Trophoblast cell (in vitro differentiated cells and primary cell): Measurements from ENCODE around the gene MARCHF9.

Experiments
- DNase-seq, 2 donors: peaks; one replicate each; pipeline ENCODE4 v3.0.0-alpha.2; 2016
- H2AFZ ChIP-seq: 2 replicates; pipeline ENCODE4 v1.6.1; 2013; ENCODE audit warnings: low read length, moderate library complexity, mild to moderate bottlenecking; ENCODE audit not compliant: insufficient read depth, poor library complexity
- H2AK5ac ChIP-seq: 2 replicates; pipeline ENCODE4 v1.6.1; 2013; ENCODE audit warnings: mild to moderate bottlenecking, low read length
- H2BK120ac ChIP-seq: 2 replicates; pipeline ENCODE4 v1.6.1; 2013; ENCODE audit warnings: low read length, mild to moderate bottlenecking, moderate library complexity; ENCODE audit not compliant: insufficient read depth, poor library complexity
- H2BK12ac ChIP-seq: 2 replicates; pipeline ENCODE4 v1.6.1; 2013; ENCODE audit warnings: mild to moderate bottlenecking, low read length, moderate library complexity
- H2BK5ac ChIP-seq: 2 replicates; pipeline ENCODE4 v1.6.1; 2013; ENCODE audit warnings: low read length, low read depth, moderate library complexity, mild to moderate bottlenecking; ENCODE audit not compliant: poor library complexity
- H3K14ac ChIP-seq: 2 replicates; pipeline ENCODE4 v1.6.1; 2013; ENCODE audit warnings: mild to moderate bottlenecking, low read length
- H3K18ac ChIP-seq: 2 replicates; pipeline ENCODE4 v1.6.1; 2013; ENCODE audit warnings: mild to moderate bottlenecking, low read length
- H3K23ac ChIP-seq: 2 replicates; pipeline ENCODE4 v1.6.1; 2013; ENCODE audit warnings: low read length
- H3K27ac ChIP-seq: 2 replicates; pipeline ENCODE4 v1.5.1; 2013; ENCODE audit warnings: low read depth, mild to moderate bottlenecking, inconsistent platforms, low read length, moderate library complexity
- H3K27me3 ChIP-seq: 2 replicates; pipeline ENCODE4 v1.6.1; 2013; ENCODE audit warnings: inconsistent platforms, mild to moderate bottlenecking, low read length, moderate library complexity; ENCODE audit not compliant: insufficient read depth
- H3K36me3 ChIP-seq, 2 experiments: 1 replicate in 1 of 2; 2 replicates in 1 of 2; pipeline ENCODE4 v1.6.1; 2013; ENCODE audit warnings: low read length in 2 of 2, mild to moderate bottlenecking in 2 of 2, moderate library complexity in 1 of 2; ENCODE audit not compliant: insufficient read depth in 2 of 2, control insufficient read depth in 1 of 2
- H3K4ac ChIP-seq: 2 replicates; pipeline ENCODE4 v1.6.1; 2013; ENCODE audit warnings: low read depth, mild to moderate bottlenecking, low read length, moderate library complexity
- H3K4me1 ChIP-seq, 2 experiments: 1 replicate in 1 of 2; 2 replicates in 1 of 2; pipeline ENCODE4 v1.6.1; 2013; ENCODE audit warnings: low read length in 2 of 2, mild to moderate bottlenecking in 2 of 2, moderate library complexity in 1 of 2; ENCODE audit not compliant: insufficient read depth in 2 of 2, control insufficient read depth in 1 of 2
- H3K4me2 ChIP-seq: 2 replicates; pipeline ENCODE4 v1.6.1; 2013; ENCODE audit warnings: inconsistent platforms, mild to moderate bottlenecking, low read length, moderate library complexity
- H3K4me3 ChIP-seq: 2 replicates; pipeline ENCODE4 v1.5.1; 2013; ENCODE audit warnings: mild to moderate bottlenecking, low read depth, low read length, inconsistent platforms
- H3K79me1 ChIP-seq: one replicate; pipeline ENCODE4 v1.6.1; 2013; ENCODE audit warnings: low read length
- H3K79me2 ChIP-seq: 2 replicates; pipeline ENCODE4 v1.6.1; 2013; ENCODE audit warnings: low read length, mild to moderate bottlenecking; ENCODE audit not compliant: control insufficient read depth, insufficient read depth, poor library complexity
- H3K9ac ChIP-seq: 2 replicates; pipeline ENCODE4 v1.6.1; 2013; ENCODE audit warnings: mild to moderate bottlenecking, low read length
- H3K9me3 ChIP-seq: 2 replicates; pipeline ENCODE4 v1.6.1; 2013; ENCODE audit warnings: low read depth, mild to moderate bottlenecking, control low read depth, inconsistent platforms, low read length; ENCODE audit not compliant: insufficient read depth
- H4K12ac ChIP-seq: 2 replicates; pipeline ENCODE4 v1.6.1; 2013; ENCODE audit warnings: low read depth, mild to moderate bottlenecking, low read length, moderate library complexity
- H4K8ac ChIP-seq: 2 replicates; pipeline ENCODE4 v1.6.1; 2013; ENCODE audit warnings: low read depth, mild to moderate bottlenecking, low read length, moderate library complexity
- H4K91ac ChIP-seq: one replicate; pipeline ENCODE4 v1.6.1; 2013; ENCODE audit warnings: low read depth, mild to moderate bottlenecking, low read length, moderate library complexity
- WGBS: extraction: QIAGEN DNeasy Blood & Tissue Kit; methylation state at CpG from one replicate; pipeline ENCODE4 v1.1.7; 2013; ENCODE audit warnings: missing lambda C conversion rate; ENCODE audit not compliant: insufficient read length, insufficient coverage; ENCODE audit errors: extremely low coverage; 5-methylcytosine and 5-hydroxymethylcytosine counted together

Gene MARCHF9

GRCh38 chr12:57734591-57734990, 20.3 kb upstream of the MARCHF9 start:
- Histone ChIP-seq H3K4me2 (no peak overlapping the region), H3K9ac (no peak overlapping the region), H2BK120ac (no peak overlapping the region), H3K23ac (no peak overlapping the region), H3K4me1 (peaks cover 0 to 7% of the 10 kb centered on the region in 2 experiments), H3K9me3 (peaks cover 4% of the 10 kb centered on the region), H3K18ac (no peak overlapping the region), H3K79me2 (no peaks in the 10 kb centered on the region), H3K79me1 (no peaks in the 10 kb centered on the region), H3K4me3 (no peak overlapping the region), H3K27me3 (peaks cover 59% of the 10 kb centered on the region), H2BK12ac (no peak overlapping the region), H3K27ac (no peak overlapping the region), H2AFZ (no peak overlapping the region), H4K12ac (no peak overlapping the region), H3K36me3 (no peaks in the 10 kb centered on the region), H4K8ac (no peak overlapping the region), H4K91ac (no peak overlapping the region), H3K4ac (no peak overlapping the region), H3K14ac (no peak overlapping the region), H2AK5ac (no peak overlapping the region), H2BK5ac (no peak overlapping the region)
- peak; percentile 24 to 33 for DNase-seq
- no CpG with 5 or more reads among the region's 4 CpGs for WGBS

GRCh38 chr12:57735198-57735855, 19.6 kb upstream of the MARCHF9 start:
- Histone ChIP-seq H3K14ac (no peak overlapping the region), H4K8ac (no peak overlapping the region), H3K79me1 (no peaks in the 10 kb centered on the region), H3K23ac (no peak overlapping the region), H2AK5ac (no peak overlapping the region), H3K4me1 (peaks cover 0 to 7% of the 10 kb centered on the region in 2 experiments), H3K36me3 (no peaks in the 10 kb centered on the region), H3K4ac (no peak overlapping the region), H2BK120ac (no peak overlapping the region), H3K27ac (no peak overlapping the region), H3K9me3 (peaks cover 4% of the 10 kb centered on the region), H3K27me3 (peaks cover 66% of the 10 kb centered on the region), H3K79me2 (no peaks in the 10 kb centered on the region), H3K9ac (no peak overlapping the region), H3K4me2 (no peak overlapping the region), H2BK5ac (no peak overlapping the region), H4K12ac (no peak overlapping the region), H4K91ac (no peak overlapping the region), H2BK12ac (no peak overlapping the region), H2AFZ (no peak overlapping the region), H3K4me3 (no peak overlapping the region), H3K18ac (no peak overlapping the region)
- whole genome bisulfite sequencing, result no CpG with 5 or more reads among the region's 8 CpGs
- DNase-seq, result no peak

GRCh38 chr12:57735952-57736740, 18.8 kb upstream of the MARCHF9 start:
- no peak overlapping the region for H3K23ac ChIP-seq
- no peak overlapping the region for H3K14ac ChIP-seq
- H4K12ac ChIP-seq, result no peak overlapping the region
- H3K9me3 ChIP-seq, result peaks cover 7% of the 10 kb centered on the region
- H3K27me3 ChIP-seq, result peaks cover 74% of the 10 kb centered on the region
- no peak overlapping the region for H3K27ac ChIP-seq
- H3K9ac ChIP-seq, result no peak overlapping the region
- peak overlapping the region; percentile 29 for H3K4me2 ChIP-seq
- no peak overlapping the region for H2BK5ac ChIP-seq
- no peaks in the 10 kb centered on the region for H3K79me2 ChIP-seq
- no peak overlapping the region for H4K8ac ChIP-seq
- H4K91ac ChIP-seq, result no peak overlapping the region
- H3K79me1 ChIP-seq, result no peaks in the 10 kb centered on the region
- no peak overlapping the region for H3K4me3 ChIP-seq
- no peak overlapping the region for H3K18ac ChIP-seq
- no peak overlapping the region for H2AK5ac ChIP-seq
- peaks cover 0 to 7% of the 10 kb centered on the region in 2 experiments for H3K4me1 ChIP-seq
- no CpG with 5 or more reads among the region's 49 CpGs for WGBS
- peak in 1 of 2 donors; percentile 31 for DNase-seq
- H2AFZ ChIP-seq, result no peak overlapping the region
- no peaks in the 10 kb centered on the region for H3K36me3 ChIP-seq
- no peak overlapping the region for H3K4ac ChIP-seq
- no peak overlapping the region for H2BK12ac ChIP-seq
- H2BK120ac ChIP-seq, result no peak overlapping the region

- peaks cover 0 to 7% of the 10 kb centered on the region in 2 experiments for H3K4me1 ChIP-seq
- no peak overlapping the region for H3K14ac ChIP-seq
- H2BK12ac ChIP-seq, result no peak overlapping the region
- H3K9me3 ChIP-seq, result peaks cover 8% of the 10 kb centered on the region
- H3K4me3 ChIP-seq, result no peak overlapping the region
- no peaks in the 10 kb centered on the region for H3K36me3 ChIP-seq
- no peak overlapping the region for H2BK120ac ChIP-seq
- no peak overlapping the region for H4K91ac ChIP-seq
- H3K4me2 ChIP-seq, result no peak overlapping the region
- H4K8ac ChIP-seq, result no peak overlapping the region
- H3K27me3 ChIP-seq, result peaks cover 79% of the 10 kb centered on the region
- H2BK5ac ChIP-seq, result no peak overlapping the region
- H3K79me1 ChIP-seq, result no peaks in the 10 kb centered on the region
- H3K9ac ChIP-seq, result no peak overlapping the region
- no peak overlapping the region for H3K18ac ChIP-seq
- no peak overlapping the region for H2AK5ac ChIP-seq
- H3K23ac ChIP-seq, result no peak overlapping the region
- H3K4ac ChIP-seq, result no peak overlapping the region
- H2AFZ ChIP-seq, result no peak overlapping the region
- no peaks in the 10 kb centered on the region for H3K79me2 ChIP-seq
- no peak overlapping the region for H3K27ac ChIP-seq
- no peak overlapping the region for H4K12ac ChIP-seq
- no peak for DNase-seq
- WGBS, result no CpG with 5 or more reads among the region's 31 CpGs
Observed at GRCh38 chr12:57736741-57737466, 18.0 kb upstream of the MARCHF9 start.
